Stimulated activated CD8-positive, alpha-beta memory T cell treated with anti-CD3 and anti-CD28 coated beads, Interleukin-15, amount 100 ng/mL, for 48 hours (primary cell): Measurements from ENCODE around the gene CPN2.

Experiments used
- DNase-seq, 2 donors: peaks; one replicate each; pipeline ENCODE4 v3.0.0-alpha.2; 2020; ENCODE audit warnings: low read depth in 2 of 2

CPN2 gene

DNA sequence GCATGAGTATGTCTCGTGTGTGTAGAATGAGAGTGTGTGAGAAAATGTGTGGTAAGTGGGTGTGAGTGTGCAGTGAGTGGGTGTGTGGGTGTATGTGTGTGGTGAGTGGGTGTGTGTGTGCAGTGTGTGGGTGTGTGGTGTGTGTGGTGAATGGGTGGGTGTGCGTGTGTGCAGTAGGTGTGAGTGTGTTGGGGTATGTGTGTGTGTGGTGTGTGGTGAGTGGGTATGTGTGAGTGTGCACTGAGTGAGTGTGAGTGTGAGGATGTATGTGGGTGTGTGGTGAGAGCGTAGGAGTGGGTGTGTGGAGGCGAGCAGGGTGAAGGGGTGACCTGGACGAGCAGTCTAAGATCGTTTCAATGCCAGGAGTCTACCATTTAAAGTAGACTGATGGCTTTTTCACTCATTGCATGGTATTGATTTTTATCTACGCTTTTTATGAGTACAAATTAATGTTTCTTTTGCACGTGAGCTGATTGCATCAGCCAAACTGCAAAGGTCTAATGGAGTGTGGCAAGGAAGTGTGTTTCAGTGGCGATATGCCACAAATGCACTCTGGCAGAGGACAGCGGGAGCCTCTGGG lies 1.6 kb upstream of the CPN2 start:
- DNase-seq, result no peak

DNA sequence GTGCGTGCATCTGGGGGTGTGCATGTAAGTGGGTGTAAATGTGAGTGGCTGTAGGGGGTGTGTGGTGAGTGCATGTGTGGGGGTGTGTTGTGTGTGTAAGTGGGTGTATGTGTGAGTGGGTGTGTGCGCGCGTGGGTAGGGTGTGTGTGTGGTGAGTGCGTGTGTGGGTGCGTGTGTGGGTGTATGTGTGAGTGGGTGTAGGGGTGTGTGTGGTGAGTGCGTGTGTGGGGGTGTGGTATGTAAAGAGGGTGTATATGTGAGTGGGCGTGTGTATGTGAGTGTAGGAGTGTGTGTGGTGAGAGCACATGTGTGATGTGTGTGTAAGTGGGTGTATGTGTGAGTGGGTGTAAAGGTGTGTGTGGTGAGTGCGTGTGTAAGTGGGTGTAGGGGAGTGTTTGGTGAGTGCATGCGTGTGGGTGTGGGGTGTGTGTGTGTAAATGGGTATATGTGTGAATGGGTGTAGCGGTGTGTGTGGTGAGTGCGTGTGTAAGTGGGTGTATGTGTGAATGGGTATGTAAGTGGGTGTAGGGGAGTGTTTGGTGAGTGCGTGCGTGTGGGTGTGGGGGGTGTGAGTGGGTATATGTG lies 916 bp upstream of the CPN2 start:
- DNase-seq, result no peak

DNA sequence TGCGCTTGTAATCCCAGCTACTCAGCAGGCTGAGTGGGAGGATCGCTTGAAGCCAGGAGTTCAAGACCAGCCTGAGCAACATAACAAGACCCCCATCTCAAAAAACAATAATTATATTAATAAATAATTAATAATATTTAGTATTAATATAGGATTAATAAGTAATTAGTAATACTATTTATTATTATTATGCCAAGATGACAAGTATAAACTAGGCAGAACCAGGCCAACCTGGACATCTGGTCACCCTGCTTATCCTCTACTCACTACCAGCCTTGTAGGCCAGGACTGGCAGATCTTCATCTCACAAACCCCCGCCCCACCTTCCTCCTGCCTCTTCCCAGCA lies 429 bp downstream of the CPN2 start:
- no peak for DNase-seq

DNA sequence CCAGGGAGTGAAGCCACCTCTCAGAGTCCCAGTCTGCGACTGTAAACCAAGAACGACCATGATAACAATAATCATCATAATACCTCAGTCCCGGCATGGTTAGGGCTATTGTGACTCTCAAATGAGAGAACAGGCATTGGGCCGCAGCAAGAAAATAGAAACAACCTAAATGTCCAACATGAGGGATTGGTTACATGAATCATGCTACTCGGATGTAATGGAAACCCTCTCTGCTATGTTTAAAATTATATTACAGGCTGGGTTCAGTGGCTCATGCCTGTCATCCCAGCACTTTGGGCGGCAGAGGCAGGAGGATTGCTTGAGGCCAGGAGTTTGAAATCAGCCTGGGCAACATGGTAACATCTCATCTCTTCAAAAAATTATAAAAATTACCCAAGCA lies 2.8 kb downstream of the CPN2 start:
- no peak for DNase-seq

DNA sequence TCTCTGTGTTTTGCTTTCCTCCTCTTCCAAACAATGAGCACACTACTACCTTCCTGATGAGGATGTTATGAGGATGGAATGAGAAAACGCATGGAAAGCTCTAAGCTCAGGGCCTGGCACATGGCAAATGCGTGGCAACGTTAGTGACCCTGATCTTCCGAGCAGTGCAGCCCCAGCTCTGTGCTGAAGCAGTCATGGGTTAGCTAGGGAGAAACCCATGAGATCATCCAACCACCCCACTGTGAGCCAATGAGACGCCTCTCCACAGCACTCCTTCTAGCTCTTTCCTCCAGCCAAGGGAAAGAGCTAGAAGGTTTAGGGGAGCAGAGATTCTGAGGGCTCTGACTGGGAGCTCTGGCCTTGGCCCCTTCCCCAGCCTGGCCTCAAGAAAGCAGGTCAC lies 4.5 kb downstream of the CPN2 start:
- no peak for DNase-seq

DNA sequence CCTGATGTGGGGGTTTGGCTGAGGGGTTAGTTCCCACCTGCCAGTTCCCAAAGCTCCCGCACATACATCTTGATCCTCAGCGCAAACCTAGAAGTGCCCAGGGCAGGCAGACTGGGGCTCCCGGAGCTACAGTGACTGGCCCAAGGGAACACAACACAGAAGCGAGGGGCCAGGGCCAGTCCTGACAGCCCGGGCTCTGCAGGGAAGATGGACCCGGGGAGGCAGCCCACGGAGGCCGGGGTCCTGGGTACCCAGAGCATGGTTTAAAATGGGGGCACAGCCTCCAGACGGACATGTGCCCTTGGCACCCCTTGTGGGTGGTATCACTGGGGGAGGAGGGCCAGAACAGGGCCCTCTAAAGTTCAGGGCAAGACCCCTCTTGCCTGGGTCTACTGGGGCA lies 5.1 kb downstream of the CPN2 start:
- DNase-seq, result no peak

DNA sequence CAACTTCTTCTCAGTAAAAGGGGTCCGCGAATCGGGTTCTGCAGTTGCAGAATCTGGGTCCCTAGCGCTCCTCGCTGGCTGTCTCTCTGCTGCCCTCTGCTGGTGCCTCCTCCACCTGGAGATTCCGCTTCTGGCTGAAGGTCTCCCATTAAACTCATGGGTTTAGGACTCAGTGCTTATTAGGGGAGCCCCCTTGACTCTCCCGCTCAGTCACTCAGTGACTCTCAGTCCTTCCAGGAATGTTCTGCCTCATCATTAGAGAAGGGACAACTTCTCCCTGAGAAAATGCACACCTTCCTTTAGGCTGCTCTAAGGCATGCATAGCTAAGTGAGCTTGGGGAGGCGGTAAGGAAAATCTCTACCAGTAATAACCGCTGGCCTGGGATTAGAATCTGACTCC lies 7.1 kb downstream of the CPN2 start:
- DNase-seq, result peak in 1 of 2 donors; percentile 41

DNA sequence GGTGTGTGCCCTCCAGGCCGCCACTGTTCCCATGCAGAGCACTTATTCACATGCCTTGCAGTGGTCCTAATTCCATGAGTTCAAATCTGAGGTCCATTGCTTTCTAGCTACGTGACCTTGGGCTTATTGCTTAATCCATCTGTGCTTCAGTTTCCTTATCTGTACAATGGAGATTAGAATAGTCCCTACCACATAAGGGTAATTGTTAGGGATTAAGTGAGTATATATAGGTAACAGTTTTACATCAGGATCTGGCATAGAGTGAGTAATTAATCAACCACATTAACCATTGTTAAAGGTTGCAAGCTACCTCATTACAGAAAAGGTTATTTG lies 7.6 kb downstream of the CPN2 start:
- DNase-seq, result no peak

DNA sequence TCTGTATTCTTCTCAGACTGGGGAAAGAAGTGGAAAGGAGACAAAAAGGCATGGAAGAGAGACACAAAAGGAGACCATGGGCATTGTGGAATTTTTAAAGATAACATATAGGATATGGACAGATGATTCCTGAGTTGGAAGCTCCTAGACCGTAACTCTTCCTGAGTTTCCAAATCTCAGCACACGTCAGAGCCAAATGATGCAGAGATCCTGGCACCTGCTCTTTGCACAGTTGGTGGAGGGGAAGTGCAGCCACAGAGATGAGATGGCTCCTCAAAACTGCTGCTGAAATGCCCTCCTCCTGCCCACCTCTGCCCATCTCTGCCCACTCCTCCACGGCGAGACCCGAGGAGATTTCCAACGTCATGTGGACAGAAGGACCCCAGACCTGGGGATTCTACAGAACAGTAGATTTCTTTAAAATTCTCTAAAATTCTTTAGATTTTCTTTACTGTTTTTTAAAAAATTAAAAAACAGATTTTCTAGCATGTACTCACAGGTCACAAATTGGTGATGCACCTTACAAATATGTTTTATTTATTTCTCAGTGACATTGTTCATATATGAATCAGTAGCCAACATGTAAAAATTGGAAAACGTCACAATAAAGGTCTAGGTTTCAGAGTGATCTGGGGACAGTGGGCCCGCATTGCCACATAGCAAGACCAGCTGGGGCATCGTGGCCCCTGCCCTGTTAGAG lies 8.1 kb downstream of the CPN2 start:
- no peak for DNase-seq

DNA sequence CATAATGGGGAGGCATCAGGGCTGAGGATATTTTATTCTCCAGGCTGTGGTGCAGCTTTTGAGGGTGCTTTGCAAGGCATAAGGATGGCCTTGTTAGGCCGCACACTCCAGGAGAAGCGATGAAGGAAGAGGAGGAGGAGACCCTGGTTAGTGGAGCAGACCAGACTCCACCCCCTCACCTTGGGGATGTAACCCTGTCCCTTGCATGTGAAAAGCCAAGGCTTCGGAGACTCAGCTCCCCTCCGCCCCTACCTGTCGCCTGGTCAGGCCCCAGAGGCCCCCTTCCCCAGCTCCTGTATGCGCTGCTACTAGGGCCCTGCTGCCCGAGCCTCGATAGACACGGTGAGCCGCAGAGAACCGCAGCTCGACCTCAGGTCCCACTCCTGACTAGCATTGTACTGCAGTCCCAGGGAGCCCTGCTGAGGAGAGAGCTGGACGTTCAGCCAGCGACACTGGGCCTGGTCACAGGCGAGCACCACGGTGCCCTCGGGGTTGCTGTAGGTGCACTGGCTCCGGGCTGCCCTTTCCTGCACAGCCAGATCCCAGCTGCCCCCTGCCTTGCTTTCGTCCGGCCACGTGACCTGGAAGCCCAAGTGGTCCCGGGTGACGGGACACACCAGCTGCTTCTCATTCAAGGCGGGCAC lies 10.2 kb downstream of the CPN2 start:
- no peak for DNase-seq

DNA sequence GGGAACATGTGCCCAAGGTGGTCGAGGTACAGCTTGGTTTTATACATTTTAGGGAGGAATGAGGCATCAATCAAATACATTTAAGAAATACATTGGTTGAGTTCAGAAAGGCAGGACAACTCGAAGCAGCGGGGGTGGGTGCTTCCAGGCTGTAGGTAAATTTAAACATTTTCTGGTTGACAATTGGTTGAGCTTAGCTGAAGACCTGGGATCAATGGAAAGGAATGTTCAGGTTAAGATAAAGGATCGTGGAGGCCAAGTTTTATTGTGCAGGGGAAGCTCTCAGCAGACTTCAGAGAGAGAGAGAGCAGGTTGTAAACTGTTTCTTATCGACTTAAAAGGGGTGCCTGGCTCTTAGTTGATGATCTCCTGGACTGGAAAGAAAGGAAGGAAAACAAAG lies 11.3 kb downstream of the CPN2 start:
- no peak for DNase-seq

DNA sequence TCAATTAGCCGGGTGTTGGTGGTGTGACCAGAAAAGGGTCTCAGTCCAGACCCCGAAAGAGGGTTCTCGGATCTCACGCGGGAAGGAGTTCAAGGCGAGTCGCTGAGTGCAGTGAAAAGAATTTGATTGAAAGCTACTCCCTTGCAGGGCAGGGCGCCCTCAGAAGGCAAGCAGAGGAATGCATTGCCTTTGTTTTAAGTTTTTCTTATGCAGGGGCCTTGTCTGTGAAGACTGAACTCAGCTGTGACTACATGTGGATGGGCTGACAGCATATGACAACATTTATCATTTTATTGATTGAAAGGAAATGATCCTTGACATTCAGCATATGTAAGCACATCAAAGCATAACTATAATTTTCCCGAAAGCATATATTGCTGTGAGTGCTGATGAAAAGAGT lies 11.8 kb downstream of the CPN2 start:
- no peak for DNase-seq

DNA sequence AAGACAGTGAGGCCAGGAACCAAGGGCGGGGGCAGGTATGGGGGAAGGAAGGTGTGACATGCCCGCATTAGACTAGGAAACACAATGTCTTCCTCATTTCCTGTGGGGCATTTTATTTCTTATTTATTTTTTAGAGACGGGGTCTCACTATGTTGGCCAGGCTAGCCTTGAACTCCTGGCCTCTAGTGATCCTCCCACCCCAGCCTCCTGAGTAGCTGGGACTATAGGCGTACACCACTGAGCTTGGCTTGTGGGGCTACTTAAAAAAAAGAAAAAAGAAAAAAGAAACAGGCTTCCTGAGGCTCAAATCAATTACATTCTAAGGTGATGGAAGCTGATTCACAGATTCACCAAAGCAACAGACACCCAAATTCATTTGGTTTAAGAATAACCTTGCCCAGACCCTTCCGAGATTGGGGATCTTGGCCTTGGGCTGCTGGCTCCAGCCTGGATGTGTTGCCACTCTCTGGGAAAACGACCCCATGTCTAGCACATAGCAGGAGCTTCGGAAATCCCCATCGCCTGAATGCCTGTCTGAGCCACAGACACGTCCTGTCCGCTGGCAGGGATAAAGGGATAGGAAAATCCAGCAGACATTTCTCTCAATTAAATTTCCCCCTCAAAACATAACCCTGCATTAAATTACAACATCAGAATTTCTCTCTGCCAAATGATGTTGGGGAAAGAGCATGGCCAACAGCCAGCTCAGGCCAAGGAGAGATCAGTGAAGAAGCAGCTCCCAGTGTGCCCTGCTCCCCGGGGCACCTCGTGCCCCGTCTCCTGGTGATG lies 13.0 kb downstream of the CPN2 start:
- no peak for DNase-seq

DNA sequence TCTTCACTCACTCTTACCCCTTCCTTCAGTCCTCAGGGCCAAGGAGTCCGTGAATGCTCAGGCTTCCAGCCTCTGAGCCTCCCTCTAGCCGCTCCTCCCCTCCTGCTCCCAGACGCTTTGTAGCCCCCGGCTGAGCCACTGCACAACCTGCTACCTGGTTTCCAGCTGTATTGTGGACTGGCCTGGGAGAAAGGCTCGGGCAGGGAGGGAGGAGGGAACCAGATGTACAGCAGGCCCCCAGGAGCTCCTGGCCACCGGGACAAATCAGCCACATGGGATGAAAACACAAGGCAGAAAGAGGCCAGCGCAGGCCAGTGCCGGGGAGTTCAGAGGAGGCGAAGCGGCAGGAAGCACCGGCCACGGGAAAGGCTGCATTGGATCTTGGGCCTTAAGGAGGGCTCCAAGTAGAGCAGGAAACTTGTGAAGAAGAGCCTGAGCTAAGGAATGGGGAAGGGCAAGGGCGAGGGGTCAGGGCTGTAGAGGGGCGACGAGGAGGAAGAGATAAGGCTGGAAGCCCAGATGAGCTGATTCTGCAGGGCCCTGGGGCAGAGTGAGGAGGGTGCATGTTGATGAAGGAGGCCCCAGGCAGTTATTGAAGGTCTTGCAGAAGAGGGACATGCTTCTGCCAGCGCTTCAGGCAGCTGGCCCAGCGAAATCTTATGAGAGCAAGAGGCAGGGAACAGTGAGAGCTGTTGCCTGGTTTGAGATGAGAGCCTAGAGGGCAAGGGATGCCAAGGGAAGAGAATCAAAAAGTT lies 14.3 kb downstream of the CPN2 start:
- no peak for DNase-seq

DNA sequence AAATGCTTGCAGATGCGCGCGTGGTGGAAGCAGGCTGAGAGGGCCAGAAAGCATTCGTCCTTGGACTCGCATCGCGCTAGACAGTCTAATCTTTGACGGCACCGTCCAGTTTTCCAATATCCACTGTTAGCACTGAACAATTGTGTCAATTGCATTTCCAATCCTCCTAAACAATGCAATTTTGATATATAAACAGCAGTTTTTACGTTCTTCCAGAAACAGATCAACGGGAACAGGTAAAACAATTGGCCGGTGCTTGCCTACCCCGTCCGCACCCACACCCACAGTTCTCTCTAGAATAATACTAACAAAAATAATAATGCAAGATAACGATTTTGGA lies 17.2 kb downstream of the CPN2 start:
- DNase-seq, result no peak

DNA sequence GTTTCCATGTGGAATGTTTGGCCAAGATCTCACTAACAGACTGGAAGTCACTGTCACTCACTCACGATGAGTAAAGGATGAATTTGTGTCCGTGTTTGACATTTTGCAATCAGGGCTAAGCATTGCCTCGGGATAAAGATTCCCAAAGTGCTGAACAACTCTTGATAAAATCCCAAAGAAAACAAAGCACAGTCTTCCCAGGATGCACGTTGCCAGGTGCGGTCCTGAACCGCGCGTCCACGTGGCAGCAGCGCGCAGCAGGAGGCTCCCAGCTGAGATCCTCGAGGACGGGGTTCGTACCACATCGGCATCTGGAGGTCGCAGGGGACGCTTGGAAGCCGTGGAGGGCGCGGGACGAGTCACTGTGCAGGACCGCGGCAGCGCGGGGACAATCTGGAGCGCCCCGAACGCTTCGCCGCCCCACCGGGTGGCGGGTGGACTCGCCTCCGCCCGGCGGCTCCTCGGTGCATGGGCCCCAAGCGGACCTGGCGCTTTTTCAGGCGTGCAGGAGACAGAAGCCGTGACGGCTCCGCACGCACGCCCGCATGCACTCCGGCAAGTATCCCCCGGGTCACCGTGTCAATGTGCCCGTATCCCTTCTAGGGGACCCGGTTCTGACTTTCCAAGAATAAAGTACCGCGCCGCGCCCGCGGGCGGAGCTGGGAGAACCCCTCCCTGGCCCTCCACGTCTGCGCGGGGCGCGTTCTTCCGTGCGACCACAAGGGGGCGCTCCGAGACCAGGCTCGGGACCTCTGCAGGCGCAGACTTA lies 17.7 kb downstream of the CPN2 start:
- DNase-seq, result peak; percentile 77 to 78

DNA sequence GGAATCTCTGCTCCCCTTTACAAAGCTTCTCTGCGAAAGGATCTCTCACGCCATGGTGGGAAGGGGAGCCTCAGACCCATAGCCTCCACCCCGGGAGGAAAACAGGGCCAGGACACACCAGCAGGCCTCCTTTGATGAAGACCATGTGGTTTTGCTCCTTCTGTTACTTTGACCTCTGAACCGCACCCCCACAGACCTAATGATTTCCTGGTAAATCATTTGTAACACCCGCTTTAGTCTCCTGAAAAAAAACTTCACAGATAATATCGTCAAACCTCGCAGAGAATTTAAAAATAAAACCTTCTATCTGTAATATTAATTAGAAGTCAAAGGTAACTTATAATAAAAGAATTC lies 18.3 kb downstream of the CPN2 start:
- no peak for DNase-seq

DNA sequence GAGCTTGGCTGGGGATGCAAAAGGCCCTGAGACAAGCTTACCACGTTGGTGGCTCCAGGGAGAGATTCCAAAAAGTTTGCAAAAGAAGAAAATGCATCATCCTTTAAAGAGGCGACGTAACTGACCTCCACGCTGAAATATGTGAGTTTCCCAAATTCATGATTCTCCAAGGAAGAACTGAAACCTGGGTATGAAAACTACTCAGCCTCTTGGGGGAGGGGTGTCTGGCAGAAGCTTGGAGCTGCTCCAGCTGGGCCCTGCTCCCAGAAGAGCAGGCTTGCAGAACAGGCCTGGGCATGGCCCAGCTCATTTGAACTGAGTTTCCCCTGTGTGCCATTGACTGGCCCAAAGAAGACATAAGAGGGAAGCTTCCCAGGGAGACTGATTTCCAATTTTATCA lies 20.5 kb downstream of the CPN2 start:
- no peak for DNase-seq

DNA sequence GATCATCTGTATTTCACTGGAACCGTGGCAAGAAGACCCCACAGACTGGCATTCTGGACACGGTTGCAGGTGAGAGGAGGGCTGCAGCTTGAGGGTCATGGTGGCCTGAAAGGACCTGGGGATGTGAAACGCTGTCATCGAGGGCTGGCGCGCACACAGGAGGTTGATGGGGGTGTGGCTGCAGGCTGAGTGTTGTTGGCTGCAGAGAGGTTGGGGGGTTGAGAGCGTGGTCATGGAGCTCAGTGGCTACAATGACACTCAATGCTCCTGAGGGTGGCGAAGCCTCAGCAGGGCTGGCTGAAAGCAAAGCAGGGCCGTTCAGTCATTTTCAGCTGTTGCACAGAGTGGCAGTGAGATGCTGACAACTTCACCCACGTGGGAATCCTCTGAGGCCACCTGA lies 21.0 kb downstream of the CPN2 start:
- no peak for DNase-seq

DNA sequence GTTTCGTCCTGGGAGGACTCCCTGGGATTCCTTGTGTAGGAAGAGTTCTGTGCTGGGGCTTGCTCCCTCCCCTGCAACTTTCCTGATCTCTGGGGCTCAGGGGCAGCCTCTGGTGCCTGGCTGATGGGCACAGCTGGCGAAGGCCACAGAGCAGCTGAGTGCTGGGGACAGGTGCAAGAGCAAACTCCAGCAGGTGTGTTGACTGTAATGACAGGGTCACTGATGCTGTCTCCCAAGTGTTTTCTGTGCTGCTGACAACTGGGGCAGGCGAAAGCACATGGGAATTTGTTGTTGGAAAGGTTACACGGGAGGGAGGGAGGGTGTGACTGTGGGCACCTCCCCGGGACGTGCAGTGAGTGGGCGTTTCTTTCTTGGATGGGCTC lies 21.6 kb downstream of the CPN2 start:
- no peak for DNase-seq

DNA sequence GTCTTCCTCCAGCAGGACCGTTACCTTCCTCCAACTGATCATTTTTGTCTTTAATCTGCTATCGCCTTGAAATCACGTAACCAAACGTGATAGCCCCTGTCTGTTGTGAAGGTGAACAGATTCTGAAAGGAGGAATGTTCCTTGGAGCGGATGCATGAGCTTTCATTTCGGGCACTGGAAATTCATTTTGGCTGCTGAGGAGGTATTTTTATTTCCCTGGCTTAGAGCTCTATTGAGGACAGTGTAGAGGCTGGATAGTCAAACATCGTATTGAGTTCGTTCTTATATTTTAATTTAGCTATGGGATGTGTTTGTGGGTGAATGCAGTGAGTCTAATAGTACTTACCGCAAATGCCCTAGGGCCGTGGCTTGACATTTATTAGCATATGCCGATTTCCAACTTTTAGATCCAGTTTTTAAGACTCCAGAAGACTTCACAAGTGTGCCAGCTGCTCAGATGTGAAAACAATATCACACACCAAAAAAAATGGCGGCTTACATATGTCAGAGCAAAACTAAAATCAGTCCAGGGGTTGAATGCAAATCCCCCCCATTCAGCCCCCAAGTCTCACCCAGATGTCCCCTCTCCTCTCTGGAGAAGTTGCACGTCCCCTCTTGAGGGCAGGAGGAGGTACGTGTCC lies 22.1 kb downstream of the CPN2 start:
- DNase-seq, result no peak
